HG03565 (cell line): Measurements from ENCODE around the gene RGS3.
"Not testable (repeated sequence)": the region's sequence is repeated elsewhere in the genome, so short reads cannot be mapped to it uniquely, and the experiment has no call there.

Experiments
- ATAC-seq: cut with Tn5 transposase; IDR thresholded peaks from one replicate; pipeline ENCODE4 v1.9.1; 2021; ENCODE audit warnings: mild to moderate bottlenecking, moderate library complexity; ENCODE audit not compliant: unreplicated experiment

The RGS3 gene

DNA sequence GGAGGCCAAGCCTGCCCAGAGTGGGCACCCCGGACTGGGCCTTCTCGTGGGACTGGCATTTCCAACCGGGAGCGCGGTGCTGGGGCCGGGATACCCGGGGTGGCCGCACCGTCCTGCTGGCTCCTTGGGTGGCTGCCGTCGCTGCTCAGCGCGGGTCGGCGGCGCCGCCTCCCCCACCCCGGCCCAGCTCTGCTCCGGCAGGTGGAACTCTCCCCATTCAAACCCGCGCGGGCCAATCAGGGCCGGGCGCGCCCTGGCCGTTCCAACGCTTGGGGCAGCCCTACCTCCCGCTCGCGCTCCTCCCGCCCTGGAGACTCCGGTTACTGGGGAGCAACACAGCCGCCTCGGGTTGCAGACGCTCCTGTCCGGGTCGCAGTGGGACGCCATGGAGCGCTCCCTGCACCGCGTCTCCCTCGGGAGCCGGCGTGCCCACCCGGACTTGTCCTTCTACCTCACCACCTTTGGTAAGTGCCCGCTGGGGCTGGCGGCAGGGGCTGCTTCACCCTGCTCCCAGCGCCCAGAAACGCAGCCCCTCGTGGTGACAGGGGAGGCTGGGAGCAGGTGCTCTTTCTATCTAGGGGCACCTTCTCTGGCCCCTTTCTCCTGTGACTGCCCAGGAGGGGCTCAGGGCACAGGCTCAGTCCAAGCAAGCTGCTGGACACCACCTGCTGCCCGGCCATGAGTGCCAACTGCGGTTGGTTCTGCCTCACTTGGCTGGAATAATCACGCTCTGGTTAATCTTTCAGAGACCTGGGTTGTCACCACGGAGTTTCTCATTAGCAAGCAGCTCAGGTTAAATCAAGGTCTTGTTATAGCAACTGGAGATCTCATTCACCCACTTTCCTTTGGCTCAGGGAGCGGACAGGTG, at the start of gene RGS3:
Gene RGS3, plus strand, starts transcription at position 310 of the 868 bp plus-strand sequence. Its CDS starts 76 bp downstream, at position 386.
- no peak for ATAC-seq

- peak; percentile 90 for ATAC-seq
These were observed 47.3 kb upstream of the RGS3 start for GRCh38 chr9:113416149-113416721.

DNA sequence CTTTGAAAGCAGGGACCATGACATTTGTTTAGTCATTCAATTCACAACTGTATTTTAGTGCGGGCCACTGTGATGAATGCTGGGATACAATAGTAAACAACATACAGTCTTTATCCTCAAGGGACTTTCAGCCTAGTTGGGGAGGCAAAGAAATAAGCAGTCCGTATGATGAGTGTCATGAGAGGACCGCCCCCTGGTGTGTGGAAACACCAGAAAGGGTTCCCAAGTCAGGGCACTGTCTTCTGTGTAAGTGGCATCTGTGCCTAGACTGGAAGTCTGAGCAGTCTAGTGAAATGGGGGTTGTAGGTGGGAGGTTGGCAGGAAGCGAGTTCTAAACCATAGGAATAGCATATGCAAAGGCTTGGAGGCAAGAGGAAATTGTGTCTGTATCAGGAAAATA, 46.2 kb upstream of the RGS3 start:
- ATAC-seq = no peak

DNA sequence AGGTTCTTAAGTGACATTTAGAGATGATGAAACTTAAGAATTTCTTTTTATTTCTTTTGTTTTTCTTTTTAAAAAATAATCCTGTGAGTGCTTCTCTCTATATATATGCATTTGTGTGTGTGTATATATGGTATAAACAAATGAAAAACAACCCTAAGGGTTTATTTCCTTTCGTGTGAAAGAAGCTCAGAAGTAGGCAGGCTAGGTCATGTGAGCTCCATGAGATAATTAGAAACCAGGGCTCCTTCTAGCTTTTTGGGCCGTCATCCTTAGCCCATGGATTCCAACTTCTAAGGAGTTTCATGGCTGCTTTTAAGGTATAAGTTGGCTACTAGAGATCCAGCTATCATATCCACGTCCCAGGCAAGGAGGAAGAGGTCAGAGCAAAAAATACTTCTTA, 41.8 kb upstream of the RGS3 start:
- no peak for ATAC-seq

DNA sequence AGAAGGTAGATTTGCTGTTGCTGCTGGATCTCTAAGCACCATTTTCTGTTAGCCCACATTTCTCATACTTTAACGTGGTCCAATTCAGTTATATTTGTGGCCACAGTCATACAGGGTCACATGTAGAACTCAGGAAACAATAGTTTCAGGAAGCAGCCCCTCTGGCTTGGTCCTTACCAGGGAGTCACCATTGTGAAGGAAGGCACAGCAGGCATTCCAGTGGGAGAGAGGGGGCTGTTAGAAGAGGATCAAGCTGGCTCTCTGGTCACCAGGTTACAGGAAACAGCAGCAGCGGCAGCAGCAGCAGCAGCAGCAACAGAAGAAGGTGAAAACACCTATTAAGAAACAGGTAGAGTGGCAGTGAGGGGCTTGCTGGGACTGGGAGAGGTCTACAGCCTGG, 38.5 kb upstream of the RGS3 start:
- no peak for ATAC-seq

GRCh38 chr9:113426701-113427100, 36.8 kb upstream of the RGS3 start:
- no peak for ATAC-seq

DNA sequence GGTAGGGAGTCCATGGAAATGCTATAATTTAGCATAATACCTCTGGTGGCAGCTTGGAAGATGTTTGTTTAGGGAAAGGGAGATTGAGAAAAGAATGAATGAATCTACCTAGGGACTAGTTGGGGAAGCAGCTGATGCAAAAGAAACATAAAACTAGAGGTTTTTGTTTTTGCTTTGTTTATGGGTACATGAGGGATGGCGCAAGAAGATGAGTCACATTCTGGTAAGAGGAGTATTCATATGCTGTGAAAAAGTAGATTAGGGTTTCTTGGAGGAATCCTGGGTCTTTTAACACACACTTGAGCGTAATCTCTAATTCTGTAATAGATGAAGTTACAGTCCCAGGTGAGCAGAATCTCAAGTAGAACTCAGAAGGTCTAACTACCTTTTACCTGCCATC, 35.9 kb upstream of the RGS3 start:
- no peak for ATAC-seq

GRCh38 chr9:113428062-113428615, 35.4 kb upstream of the RGS3 start:
- no peak for ATAC-seq

DNA sequence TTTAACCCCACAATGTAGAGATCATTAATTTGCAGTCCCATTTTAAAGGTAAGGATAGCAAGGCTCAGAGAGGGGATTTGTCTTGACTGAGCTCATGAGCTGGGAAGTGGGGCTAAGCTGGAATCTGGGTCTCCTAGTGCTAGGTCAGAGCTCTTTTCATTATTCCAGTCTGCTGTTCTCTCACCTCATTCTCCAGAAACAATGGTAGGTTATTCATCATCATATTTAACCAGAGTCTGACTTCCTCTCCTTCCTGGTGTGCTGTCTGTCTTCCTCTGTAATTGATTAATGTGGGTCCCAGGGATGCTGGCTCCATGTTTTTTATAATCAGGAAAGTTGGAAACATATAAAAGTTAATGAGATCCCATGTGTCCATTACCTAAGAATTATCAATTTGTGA, 32.3 kb upstream of the RGS3 start:
- ATAC-seq = no peak

DNA sequence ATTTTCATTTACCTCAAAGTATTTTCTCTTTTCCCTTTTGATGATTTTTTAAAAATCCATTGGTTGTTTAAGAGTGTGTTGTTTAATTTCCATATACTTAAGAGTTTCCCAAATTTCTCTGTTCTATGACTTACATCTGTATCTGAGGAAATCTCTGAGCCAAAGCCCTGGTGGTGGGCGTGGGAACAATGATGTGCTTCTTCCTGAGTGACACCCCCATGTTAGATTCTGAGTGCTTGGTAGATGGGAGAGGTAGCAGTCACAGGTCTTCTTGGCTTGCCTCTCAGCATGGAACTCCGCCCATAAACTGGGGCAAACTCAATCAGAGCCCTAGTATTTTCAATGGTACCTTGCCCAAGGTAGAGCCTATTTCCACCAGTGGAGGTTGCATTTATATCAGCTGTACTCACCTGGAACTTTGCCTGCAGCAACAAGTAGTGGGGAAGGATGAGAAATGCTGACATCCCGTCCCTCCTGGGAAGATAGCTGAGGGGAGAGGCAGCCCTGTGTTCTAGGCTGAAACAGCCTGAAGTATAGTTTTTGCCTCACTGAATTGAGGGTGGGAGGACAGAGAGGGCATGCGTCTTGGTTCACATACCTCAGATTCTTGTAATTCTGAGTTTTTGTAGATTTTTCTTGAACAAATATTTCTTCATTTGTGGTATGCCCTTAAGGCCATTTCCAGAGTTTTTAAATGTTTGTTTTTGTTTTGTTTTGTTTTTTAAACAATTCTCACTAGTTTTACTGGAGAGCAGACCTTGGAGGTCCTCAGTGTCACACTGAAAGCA, 26.6 kb upstream of the RGS3 start:
- ATAC-seq = no peak

- ATAC-seq = not testable (repeated sequence)
These were observed 25.8 kb upstream of the RGS3 start for GRCh38 chr9:113437716-113438115.

GRCh38 chr9:113444736-113445135, 18.8 kb upstream of the RGS3 start:
- ATAC-seq = no peak

- ATAC-seq = no peak
These were observed 17.2 kb upstream of the RGS3 start for GRCh38 chr9:113446323-113446740.

DNA sequence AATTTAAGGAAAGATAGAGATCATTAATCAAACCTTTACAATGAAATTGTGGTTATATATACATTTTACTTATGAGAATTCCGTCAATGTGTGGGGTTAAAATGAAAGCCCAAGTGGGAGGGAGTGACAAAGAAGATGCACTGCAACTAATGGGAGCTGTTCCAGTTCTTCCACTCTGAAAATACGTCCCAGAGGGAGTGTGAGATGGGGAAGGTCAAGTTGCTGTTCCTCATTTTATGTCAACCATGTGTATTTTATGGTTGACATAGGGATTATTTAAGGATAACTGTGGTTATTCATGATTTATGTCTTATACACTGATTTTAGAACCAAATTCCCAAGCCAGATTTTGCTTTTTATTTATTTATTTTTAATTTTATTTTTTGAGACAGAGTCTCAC, 14.2 kb upstream of the RGS3 start:
- ATAC-seq = no peak

DNA sequence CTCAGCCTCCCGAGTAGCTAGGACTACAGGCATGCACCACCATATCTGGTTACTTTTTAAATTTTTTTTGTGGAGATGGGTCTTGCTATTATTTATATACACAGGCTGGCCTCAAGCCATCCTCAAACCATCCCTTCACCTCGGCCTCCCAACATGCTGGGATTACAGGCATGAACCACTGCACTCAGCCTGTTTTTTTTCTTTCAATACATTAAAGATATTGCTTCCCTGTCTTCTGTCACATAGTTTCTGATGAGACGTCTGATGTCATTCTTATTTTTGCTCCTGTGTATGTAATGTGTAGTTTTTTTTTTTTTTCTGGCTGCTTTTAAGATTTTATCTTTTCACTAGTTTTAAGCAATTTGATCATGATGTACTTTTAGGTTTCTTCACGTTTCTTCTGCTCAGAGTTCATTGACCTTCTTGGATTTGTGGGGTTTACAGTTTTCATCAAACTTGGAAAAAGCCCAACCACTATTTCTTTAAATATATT, 11.4 kb upstream of the RGS3 start:
- ATAC-seq = no peak

- ATAC-seq = no peak
These were observed 8.4 kb upstream of the RGS3 start for GRCh38 chr9:113454914-113455761.

GRCh38 chr9:113456235-113456634, 7.3 kb upstream of the RGS3 start:
- ATAC-seq = no peak

DNA sequence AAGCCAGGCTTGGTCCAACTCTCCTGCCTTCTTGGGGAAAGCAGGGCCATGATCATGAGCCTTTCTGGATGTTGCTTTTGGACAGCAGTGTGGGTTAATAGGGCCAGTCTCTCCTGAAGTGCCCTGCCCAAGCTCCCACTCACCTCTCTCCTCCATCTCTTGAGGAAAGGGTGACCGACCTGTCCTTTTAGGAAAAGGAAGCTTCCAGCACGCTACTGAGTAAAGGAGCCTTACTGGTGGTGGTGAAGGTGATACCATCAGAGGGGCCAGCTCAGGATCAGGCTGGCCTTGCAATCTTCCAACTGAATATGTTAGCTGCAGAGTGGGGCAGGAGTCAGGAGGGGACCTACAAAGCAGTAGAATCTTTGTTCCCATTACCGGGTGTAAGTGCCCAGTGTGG, 2.2 kb upstream of the RGS3 start:
- ATAC-seq = no peak

DNA sequence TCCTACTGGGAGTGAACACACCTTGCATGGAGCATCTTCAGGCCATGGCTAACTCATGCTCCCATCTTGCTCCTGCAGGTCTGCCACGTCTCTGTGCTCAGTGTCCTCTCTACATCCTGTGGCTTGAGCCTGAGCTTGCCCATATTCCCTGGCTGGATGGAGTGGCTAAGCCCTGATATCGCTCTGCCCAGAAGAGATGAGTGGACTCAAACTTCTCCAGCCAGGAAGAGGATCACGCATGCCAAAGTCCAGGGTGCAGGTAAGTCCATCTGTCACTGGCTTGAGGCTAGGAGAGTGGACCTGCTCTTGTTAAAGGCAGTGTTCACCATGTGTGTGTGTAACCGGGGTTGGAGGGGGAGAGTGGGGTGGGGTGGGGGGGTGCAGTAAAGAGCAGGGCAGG, 1.6 kb upstream of the RGS3 start:
- no peak for ATAC-seq

DNA sequence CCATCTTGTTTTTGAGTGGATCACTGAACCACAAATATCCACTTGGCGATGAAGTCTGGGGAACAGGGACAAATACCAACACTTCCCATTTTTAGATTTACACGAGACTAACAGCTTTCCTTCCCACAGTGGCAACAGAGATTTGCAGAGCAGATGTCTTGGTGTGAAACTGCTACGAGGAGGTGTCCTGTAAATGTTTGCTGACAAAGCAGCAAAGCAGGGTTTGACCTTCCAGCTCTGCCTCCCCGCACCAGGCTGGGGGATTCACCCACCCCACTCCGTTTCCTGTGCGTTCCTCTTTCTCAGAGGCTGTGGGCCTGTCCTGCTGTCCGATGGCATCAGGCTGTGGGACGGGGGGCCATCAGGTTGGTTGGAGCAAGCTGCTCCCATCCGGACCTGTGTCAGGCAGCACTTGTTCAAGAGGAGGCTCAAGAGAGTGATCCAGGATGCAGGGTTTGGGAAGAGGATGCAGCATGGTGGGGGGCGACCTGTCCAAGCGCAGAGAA, 693 bp upstream of the RGS3 start:
- no peak for ATAC-seq
